HUDEP-2 (cell line): ENCODE measurements around the gene BAZ2A.
A peak's percentile ranks its signal among the peaks of the same experiment; 100 is the strongest.
"Not testable (repeated sequence)": the region's sequence is repeated elsewhere in the genome, so short reads cannot be mapped to it uniquely, and the experiment has no call there.

ENCODE experiments used
- DNase-seq, 76 experiments: peaks; one replicate each; lab custom pipeline; 2025; ENCODE audit not compliant: unreplicated experiment in 76 of 76; lab: John Stamatoyannopoulos, UW

The BAZ2A gene

DNA sequence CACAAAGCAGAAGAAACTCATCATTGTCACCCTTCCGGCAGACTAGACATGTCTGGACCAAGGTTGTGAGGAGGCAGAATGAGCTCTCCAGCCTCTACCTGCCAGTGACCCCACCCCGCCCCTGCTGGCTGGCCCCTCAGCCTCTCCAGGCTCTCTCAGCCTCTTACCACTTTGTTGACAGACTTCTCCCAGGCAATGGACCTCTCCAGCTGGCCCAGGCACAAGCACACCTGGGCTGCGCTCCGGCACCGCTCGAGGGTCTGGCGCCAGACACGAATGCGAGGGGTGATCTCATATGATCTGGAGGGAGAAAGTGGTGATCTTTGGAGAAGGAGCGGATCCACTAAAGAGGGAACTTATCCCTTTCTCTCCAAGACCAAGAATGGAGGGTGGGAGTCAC, 30.3 kb downstream of the BAZ2A start:
- no peak for DNase-seq

DNA sequence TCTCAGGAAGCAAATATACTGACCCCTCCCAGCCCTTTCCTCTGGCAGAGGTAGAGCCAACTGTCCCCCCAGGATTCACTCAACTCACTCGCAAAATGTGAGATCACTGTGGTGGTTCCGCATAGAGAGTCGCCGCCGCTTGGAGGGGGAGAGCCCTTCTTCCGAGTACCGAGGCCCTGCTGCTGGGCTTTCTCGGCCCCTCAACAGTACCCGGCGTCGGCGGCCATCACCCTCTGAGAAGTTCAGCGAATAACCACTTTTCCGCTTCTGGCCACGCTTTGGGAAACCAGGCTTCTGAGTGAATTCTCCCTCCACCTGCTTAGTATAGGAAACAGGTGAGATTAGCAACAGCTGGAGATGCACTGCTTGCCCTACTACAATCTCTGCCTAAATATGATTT, 31.1 kb downstream of the BAZ2A start:
- DNase-seq, result no peak

DNA sequence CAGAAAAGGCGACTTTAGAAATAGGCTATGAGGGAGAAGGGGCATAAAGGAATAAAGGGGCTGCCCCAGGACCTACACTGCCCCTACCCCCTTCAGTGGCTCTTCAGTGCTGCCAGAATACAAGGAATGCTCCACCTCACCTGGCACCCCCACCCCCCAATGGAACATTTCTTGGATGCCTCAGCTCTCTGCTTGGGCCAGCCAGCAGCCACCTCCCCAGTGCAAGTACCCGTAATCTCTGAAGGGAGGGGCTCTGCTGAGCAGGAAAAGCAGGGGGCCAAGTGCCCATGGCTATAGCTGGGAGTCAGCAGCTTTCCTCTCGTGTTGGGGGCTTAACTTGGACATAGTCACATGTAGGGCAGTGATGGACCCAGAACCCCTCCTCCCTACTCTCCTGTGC, 33.3 kb downstream of the BAZ2A start:
- DNase-seq, result no peak

DNA sequence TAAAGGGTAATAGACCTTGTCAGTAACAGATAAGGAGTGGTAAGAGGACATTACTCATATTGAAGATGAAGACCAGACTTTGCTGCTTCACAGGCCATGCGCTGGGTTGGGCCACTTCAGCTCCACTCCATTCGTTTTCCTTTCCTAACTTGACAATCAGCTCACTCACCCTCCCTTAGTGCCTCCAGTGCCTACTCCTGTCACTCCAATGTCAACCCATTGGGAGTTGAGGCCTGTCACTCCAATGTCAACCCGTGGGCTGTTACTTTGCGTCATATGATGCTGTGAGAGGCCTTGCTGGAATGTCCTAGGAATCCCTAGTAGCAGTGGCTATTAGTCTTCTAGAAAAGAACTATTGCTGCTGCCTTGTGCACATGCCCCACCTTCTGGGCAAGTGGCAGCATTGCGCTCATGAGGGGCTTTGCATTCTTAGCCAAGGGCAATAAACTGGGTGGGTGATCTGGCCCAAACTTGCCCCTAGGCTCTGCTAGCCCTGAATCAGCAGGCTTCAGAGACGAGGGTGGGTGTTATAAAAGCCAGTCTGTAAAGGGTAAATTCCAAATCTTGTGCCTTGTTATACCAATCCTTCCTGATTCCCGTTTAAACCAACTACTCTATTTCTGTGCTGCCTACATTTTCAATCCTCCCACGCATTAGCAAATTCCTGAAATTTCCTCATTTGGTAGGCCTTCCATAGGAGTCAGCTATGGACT, 36.1 kb downstream of the BAZ2A start:
- peak in 50 of 76 experiments; percentile 5 to 59 (median 32) for DNase-seq

DNA sequence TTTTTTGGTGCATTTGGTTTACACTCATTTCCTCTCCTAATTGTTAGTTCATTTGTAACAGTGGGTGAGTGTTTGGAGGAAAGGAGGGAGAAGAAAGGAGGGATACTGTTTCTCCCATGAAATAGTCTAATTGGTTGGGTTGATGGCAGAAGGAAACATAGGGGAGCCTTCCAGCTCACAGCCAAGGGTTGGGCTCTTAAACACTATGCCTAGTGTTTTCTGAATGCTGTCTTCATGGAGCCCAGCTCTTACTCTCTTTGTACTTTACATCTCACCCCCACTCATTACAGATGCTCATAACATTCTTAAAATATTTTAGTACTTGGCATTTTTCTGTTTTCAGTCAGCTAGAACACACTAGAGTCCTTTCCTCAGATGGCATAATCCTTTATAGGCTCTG, 38.2 kb downstream of the BAZ2A start:
- no peak for DNase-seq

DNA sequence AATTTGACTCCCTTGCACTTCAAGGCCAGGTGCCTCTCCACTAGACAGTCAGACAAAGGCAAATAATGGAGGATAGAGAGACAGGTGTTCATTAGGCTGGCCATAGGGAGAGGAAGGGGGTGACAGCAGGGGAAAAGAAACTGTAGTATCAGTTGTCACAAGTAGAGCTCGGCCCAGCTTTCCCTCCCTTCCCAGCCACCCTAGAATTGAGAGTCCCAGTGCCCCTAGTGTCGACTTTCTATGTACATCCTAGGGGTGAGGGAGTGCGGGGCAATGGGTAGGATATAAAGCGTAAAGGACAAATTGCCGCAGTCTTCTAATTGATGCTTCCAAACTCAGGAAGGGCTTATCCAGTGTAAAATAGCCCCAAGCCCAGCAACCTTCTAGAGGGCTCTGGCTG, 39.0 kb downstream of the BAZ2A start:
- DNase-seq, result no peak

DNA sequence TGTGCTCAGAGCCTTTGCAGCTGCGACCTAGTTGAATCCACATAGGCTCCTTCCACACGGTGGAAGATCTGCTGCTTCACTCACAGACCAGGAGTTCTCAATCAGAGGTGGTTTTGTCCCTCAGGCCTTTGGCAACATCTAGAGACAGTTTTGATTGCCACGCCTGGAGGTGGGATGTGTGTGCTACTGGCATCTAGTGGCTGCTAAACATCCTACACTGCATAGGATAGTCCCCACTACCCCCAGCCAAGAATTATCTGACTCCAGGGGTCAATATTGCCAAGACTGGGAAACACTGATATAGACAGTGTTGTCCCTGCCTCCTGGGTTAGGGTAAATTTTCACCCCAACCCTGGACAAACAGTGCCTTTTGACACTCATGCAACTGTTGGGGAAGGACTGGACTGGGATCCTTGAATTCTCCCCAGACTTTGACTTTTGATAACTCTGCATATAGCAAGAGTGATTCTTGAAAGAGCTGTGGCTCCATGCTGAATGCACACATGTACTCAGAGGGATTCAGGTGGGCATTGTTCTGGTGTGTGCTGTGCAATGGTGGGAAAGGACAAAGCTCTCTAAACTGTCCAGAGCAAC, 39.8 kb downstream of the BAZ2A start:
- DNase-seq, result peak in 16 of 76 experiments; percentile 1 to 31 (median 13)

DNA sequence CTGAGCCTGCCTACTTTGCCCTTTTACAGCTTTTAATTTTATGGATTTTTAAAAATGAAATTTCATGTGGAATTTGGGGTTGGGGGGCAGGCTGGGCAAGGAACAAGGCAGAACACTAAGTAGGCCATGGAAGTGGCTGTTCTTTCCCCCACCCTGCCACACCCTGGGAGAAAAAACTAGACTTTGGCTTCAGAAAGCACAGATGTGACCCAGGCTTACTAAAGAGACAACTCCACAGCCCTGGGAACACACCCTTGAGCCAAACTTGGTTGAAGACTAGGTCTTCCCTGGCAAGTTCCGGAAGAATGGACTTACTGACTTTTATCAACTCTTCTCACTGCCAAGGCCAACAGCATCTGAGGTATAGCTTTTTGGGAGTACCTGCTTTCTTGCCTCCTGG, 40.3 kb downstream of the BAZ2A start:
- DNase-seq, result no peak

DNA sequence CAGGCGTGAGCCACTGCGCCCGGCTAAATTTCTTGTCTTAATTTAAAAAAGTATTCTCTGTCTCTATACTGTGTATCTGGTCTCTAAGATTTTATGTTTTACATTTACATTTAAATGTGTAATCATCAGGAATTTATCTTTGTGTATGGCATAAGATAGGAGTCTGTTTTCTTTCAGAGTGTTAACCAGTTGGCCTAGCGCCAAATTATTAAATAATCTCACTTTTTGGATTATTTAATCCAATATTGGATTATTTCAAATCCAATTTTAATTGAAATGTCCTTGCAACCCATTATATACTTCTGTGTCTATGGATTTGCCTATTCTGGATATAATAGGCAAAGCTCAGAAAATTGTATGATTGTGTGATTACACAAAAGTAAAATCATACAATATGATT, 45.0 kb downstream of the BAZ2A start:
- DNase-seq, result no peak

DNA sequence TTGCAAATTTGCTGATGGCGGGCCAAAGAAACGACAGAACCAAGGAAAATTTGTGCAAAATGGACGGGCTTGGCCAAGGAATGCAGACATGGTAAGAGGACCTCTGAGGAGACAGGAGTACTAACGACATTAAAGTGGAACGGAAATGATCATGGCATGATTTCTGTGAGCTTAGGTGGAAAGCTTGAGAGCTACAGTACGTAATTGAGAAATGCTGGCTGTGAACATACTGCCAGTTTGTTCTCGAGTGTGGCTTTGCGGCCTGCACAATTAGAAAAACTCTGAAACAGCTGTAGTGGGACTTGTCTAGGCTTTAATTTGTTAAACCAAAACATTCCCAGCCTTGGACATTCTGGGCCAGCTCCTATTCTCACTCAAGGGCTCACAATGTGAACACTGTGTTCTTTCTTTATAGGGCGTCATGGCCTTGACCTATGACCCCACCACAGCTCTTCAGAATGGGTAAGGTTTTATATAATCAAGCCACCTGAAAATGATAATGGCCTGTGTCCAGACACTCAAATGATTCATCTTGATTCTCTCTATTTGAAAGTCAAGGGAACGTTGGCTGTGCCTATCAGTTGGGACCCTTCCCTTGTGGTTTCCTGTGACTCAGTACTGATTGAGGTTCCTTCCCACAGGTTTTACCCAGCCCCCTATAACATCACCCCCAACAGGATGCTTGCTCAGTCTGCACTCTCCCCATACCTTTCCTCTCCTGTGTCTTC, 48.5 kb downstream of the BAZ2A start:
- peak in 28 of 76 experiments; percentile 1 to 49 (median 15) for DNase-seq

DNA sequence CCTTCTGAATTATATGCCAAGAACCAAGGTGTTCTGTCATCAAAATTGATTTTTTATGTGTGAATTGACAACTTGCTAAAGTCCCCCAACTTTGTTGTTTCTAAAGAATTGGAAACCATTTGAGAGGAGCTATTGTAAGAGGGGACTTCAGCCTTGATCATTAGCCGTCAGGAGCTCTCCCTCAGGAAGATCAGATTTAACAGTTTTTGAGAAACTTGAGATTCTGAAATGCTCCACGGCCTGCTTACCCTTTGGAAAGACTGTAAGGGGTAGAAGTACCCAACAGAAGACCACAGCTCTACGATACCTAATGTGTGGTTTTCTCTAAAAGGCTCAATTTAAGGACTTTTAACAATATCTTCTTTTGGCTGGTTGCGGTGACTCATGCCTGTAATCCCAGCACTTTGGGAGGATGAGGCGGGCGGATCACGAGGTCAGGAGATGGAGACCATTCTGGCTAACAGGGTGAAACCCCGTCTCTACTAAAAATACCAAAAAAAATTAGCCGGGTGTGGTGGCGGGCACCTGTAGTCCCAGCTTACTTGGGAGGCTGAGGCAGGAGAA, 51.1 kb downstream of the BAZ2A start:
- no peak for DNase-seq

DNA sequence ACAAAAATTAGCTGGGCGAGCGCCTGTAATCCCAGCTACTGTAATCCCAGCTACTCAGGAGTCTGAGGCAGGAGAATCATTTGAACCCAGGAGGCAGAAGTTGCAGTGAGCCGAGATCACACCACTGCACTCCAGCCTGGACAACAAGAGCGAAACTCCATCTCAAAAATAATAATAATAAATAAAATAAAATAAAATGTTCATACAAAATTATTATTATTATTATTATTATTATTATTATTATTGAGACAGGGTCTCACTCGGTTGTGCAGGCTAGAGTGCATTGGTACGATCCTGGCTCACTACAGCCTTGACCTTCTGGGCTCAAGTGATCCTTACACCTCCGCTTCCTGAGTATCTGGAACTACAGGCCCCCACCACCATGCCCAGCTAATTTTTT, 52.9 kb downstream of the BAZ2A start:
- DNase-seq, result not testable (repeated sequence)

DNA sequence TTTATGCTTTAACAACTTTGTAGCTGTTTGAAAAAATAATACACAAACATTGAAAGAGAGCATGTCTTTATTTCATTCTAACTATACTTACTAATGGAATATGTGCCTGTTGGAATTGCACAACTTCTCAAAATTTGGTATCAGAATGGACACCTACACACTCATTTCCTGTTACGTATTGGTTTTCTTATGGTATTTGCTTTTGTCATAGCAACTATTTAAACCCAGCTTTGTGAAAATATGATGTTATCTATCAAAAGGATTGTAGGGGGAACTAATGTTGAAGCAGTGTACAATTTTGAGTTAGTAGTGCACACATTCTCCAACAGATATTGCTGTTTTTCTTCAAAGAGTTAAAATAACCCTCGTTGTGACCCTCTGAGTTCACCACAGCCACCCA, 55.9 kb downstream of the BAZ2A start:
- DNase-seq, result no peak

DNA sequence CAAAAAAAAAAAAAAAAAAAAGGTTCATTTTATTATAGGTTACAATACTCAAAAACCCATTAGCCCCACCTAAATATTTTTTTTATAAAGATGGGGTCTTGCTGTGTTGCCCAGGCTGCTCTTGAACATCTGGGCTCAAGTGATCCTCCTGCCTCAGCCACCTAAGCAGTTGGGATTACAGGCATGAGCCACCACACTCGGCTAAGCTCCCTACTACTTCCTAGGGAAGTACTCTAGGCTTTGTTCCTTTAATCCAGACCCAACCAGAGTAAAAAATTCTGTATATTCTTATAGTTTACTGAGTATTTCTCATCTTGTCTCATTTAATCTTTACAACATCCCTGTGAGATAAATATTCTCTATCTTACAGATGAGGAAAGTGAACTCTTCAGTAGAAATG, 57.8 kb downstream of the BAZ2A start:
- no peak for DNase-seq

DNA sequence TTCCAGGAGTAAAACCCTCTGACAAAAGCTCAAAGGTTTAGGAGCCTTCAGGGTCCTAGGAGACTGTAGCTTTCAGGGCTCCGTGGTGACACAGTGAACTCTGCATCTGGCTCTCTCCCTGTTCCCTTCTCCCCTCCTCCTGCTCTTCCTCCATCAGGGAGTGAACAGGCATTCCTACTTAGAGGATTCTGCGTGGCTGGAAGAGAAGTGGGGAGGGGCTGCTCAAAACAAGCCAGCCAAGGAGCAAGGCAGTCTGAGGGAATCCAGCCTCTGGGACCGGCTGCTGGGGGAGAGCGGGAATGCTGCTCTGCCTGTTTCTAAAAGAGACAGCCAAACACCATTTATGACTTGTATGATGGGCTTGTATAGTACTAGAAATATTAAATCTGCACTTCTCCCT, 59.0 kb downstream of the BAZ2A start:
- DNase-seq, result no peak

DNA sequence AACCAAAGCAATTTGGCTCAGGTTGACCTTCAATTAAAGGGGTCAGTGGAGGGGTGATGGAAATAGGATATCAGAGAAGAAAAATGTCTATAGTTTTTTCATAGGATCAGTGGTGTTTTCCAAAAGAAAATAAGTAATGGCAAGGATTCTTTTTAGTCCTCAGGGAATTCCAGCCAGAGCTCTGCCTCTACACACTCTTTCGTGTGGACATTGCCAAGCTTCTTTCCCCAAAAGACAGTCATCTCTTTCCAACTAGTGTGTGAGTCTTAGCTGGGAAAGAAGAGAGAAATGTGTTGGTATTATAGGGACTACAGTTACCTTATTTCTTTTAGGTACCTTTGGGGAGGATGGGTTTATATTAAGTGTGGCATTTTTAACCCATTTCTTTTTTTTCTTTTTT, 62.0 kb downstream of the BAZ2A start:
- DNase-seq, result no peak

DNA sequence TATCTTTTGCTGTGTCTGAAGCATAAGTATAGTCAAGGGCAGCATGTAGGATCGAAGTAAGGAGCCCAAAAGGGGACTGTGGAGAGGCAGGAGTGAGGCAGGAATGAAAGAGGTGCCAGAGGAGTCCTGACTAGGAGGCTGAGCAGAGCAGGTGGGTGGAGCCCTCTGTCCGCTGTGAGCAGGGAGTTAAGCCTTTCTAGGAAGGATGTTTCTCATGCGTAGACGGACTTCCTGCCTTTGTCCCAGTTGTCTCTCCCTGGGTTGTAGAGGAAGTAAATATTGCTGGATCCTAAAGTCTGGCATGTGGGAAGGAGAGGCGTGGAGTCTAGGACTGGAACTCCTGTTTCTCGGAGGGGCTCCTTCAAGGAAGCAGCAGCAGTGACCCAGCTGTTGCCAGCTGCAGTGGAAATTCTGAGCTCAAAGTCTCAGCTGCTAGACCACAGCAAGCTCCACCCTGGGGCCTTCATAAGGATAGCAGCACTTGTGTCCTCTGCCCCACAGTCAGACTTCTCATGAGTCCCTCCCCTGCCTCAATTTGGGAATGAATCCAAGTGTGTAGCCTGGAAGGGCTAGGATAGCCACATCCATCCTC, 64.5 kb downstream of the BAZ2A start:
- DNase-seq, result peak in 46 of 76 experiments; percentile 3 to 66 (median 28)

DNA sequence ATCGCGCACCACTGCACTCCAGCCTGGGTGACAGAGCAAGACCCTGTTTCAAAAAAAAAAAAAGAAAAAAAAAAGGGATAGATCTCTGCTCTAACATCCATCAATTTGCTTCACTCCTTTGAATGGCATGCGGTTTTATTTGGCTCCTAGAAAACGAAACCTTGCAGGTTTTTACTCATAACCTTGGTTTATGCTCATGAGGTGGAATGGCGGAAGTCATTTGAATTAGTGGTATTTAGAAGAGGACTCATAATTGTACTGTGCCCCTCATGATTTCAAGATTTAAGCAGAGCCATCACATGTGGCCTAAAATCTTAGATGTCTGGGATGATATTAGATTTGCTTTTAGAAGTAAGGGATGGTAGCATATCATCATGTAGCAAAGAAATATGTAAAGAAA, 79.1 kb downstream of the BAZ2A start:
- no peak for DNase-seq

DNA sequence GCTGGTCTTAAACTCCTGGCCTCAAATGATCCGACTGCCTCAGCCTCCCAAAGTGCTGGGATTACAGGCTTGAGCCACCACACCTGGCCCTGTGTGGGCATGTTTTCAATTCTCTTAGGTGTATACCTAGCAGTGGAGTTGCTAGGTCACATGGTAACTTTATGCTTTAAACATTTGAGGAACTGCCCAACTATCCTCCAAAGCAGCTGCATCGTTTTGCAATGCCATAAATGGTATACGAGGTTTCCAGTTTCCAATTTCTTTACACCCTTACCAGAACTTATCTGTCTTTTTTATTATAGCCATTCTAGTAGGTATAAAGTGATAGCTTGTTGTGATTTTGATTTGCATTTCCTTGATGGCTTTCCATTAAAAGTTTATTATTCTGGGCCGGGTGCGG, 83.4 kb downstream of the BAZ2A start:
- DNase-seq, result no peak
